ENCODE results near the gene GARIN5B. TPM values are rescaled to one million over a fixed set of nuclear protein-coding genes. Genes with fewer than 3 reads are reported as not detected.
A peak's percentile ranks its signal among the peaks of the same experiment; 100 is the strongest.

The GARIN5B gene
- polyA plus RNA-seq, 2 of the 4 experiments (the other 2 are of a cell fraction), result 0.05 TPM; not detected in 1

DNA sequence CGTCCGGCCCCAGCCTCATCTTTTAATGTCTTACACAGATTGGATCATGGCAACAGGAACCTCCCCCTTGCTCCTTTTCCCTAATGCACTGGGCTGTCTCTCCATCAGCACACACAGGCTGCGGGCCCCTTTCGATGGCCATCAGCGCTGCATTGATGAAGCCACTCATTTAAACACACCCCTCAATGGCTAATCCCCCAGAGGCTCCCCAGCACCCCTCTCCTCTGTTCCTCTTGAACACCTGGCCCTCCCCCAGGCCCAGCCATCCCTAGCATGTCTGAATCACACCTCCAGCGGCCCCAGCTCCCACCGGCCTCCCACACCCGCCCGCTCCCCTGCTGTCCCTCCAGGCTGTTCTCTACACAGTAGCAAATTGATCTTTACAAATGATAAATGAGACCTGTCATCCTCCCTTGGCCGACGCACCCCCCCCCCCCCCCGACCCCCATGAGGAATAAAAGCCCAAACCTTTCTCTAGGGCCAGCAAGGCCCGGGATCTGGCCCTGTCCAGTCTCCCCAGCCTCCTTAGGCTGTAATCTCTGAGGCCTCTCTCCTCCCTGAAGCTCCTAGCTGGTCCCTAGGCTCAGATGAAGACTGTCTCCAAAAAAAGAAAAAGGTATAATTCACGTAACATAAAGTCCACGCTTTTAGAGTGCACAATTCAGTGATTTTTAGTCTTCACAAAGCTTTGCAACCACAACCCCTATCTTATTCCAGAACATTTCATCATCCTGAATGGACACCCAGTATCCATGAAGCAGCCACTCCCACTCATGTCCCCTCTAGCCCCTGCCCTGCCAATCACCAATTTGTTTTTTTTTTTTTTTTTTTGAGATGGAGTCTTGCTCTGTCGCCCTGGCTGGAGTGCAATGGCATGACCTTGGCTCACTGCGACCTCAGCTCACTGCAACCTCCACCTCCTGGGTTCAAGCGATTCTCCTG is 30.0 kb upstream of the GARIN5B start:
- 85% methylated on average over 17 of the region's 18 CpGs for WGBS (ENCODE audit: missing lambda C conversion rate)
- DNase-seq (ENCODE audit: low read depth in 1 of 2, low spot score in 1 of 2) (no peak), FAIRE-seq (no peak), ATAC-seq (peak; percentile 22 to 26; a peak in 4 of 6 replicates)
- no peak overlapping the region for H3K4me3 ChIP-seq
- peak overlapping the region in 1 of 2 experiments; percentile 52; a peak in 3 of 6 replicates for H3K27ac ChIP-seq
- ChIA-PET POLR2A (interaction anchor here (0.7 to 3.4 kb wide), 5 partner anchors 9 to 206 kb away, joined by 3 to 26 read pairs (median 6); partner anchors contain the start of genes FIZ1, ISOC2 and UBE2S), CTCF (interaction anchor here (0.6 to 7.0 kb wide), 14 partner anchors 9 to 252 kb away, joined by 3 to 38 read pairs (median 5); partner anchors contain the start of gene TMEM238)
- H3K4me2 ChIP-seq, result no peak overlapping the region
- peaks cover 54% of the 10 kb centered on the region for H3K4me1 ChIP-seq
- H3K9me3 ChIP-seq, result no peaks in the 10 kb centered on the region
- TF ChIP-seq GATA3 (IDR thresholded peaks at IDR 0.05; ENCODE audit: borderline replicate concordance), result no peak; the same call in 1 of the 2 replicates
- TF ChIP-seq CEBPB (IDR thresholded peaks at IDR 0.05), result no peak
- no peak for TF ChIP-seq RFX5 (IDR thresholded peaks at IDR 0.05)
- TF ChIP-seq RNF2 (IDR thresholded peaks at IDR 0.05; ENCODE audit: borderline replicate concordance, low read depth), result no peak
- no peak for TF ChIP-seq HES2 (IDR thresholded peaks at IDR 0.05)
- no peak for TF ChIP-seq ZNF302 (CRISPR knock-in tag; IDR thresholded peaks at IDR 0.05)
- TF ChIP-seq, protein P1, sequence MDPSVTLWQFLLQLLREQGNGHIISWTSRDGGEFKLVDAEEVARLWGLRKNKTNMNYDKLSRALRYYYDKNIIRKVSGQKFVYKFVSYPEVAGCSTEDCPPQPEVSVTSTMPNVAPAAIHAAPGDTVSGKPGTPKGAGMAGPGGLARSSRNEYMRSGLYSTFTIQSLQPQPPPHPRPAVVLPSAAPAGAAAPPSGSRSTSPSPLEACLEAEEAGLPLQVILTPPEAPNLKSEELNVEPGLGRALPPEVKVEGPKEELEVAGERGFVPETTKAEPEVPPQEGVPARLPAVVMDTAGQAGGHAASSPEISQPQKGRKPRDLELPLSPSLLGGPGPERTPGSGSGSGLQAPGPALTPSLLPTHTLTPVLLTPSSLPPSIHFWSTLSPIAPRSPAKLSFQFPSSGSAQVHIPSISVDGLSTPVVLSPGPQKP (IDR thresholded peaks at IDR 0.05; ENCODE audit: low read depth, low read length), result no peak
- TF ChIP-seq EHMT2 (IDR thresholded peaks at IDR 0.05; ENCODE audit: low read depth), result no peak
- no peak for TF ChIP-seq RCOR1 (IDR thresholded peaks at IDR 0.05; ENCODE audit: low read depth, low read length)

DNA sequence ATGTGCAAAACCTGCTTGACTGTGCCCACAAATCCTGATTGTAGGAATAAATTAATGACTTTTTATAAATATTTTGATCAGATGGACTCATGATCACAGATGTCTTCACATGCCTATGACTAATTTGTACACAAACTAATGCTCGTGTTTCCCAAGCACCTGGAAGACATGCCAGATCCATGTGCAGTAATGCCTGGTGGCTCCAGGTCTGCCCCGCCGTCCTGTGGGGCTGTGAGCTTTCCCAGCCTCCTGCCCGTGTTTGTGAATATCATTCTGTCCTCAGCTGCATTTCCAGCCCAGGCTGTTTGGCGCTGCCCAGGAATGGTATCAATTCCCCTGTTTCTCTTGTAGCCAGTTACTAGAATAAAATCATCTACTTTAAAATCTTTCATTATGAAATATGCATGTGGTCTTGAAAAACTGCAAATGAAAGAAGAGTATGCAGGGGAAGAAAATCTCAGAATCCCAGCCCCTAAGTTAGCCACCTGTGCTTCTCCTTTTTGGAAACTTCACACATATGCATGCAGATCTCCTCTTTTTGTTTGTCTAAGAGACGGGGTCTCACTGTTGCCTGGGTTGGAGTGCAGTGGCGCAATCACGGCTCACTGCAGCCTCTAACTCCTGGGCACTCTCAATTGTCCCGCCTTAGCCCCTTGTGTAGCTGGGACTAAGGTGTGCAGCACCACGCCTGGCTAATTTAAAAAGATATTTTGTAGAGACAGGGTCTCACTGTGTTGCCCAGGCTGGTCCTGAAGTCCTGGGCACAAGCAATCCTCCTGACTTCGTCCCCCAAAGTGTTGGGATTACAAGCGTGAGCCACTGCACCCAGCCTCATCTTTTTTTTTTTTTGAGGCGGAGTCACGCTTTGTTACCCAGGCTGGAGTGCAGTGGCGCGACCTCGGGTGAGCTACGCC is 28.9 kb upstream of the GARIN5B start:
- H3K4me3 ChIP-seq, result no peak overlapping the region
- no peak for FAIRE-seq
- WGBS (ENCODE audit: missing lambda C conversion rate), result 80% methylated on average over 18 of the region's 18 CpGs
- H3K9me3 ChIP-seq, result no peaks in the 10 kb centered on the region
- H3K27ac ChIP-seq, result peak overlapping the region in 1 of 2 experiments; percentile 19; a peak in 3 of 6 replicates
- CTCF ChIA-PET, result interaction anchor here (1.0 to 7.0 kb wide), 6 partner anchors 9 to 104 kb away, joined by 3 to 38 read pairs (median 4); no protein-coding TSS in a partner anchor
- peak; percentile 6 to 27; a peak in 3 of 6 replicates for ATAC-seq
- no peak for DNase-seq (ENCODE audit: low read depth in 1 of 2, low spot score in 1 of 2)
- 0 out of 3 replicates have a peak overlapping the region, but pooled peaks have one; percentile 4 for H3K4me2 ChIP-seq
- POLR2A ChIA-PET, result interaction anchor here (1.2 to 6.5 kb wide), 3 partner anchors 15 to 275 kb away, joined by 4 to 55 read pairs (median 26); partner anchors contain the start of genes PPP1R12C and UBE2S
- peaks cover 61% of the 10 kb centered on the region for H3K4me1 ChIP-seq
- TF ChIP-seq, protein P2, sequence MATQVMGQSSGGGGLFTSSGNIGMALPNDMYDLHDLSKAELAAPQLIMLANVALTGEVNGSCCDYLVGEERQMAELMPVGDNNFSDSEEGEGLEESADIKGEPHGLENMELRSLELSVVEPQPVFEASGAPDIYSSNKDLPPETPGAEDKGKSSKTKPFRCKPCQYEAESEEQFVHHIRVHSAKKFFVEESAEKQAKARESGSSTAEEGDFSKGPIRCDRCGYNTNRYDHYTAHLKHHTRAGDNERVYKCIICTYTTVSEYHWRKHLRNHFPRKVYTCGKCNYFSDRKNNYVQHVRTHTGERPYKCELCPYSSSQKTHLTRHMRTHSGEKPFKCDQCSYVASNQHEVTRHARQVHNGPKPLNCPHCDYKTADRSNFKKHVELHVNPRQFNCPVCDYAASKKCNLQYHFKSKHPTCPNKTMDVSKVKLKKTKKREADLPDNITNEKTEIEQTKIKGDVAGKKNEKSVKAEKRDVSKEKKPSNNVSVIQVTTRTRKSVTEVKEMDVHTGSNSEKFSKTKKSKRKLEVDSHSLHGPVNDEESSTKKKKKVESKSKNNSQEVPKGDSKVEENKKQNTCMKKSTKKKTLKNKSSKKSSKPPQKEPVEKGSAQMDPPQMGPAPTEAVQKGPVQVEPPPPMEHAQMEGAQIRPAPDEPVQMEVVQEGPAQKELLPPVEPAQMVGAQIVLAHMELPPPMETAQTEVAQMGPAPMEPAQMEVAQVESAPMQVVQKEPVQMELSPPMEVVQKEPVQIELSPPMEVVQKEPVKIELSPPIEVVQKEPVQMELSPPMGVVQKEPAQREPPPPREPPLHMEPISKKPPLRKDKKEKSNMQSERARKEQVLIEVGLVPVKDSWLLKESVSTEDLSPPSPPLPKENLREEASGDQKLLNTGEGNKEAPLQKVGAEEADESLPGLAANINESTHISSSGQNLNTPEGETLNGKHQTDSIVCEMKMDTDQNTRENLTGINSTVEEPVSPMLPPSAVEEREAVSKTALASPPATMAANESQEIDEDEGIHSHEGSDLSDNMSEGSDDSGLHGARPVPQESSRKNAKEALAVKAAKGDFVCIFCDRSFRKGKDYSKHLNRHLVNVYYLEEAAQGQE (IDR thresholded peaks at IDR 0.05), result no peak
- TF ChIP-seq KDM1A (IDR thresholded peaks at IDR 0.05; ENCODE audit: low read depth) (no peak), GATA3 (IDR thresholded peaks at IDR 0.05; ENCODE audit: borderline replicate concordance) (no peak), HOXB13 (CRISPR knock-in tag; IDR thresholded peaks at IDR 0.05; ENCODE audit: low read depth) (no peak), HOXA7 (CRISPR knock-in tag; IDR thresholded peaks at IDR 0.05) (no peak), PHF8 (IDR thresholded peaks at IDR 0.05; ENCODE audit: borderline replicate concordance, low read depth) (no peak), SREBF2 (IDR thresholded peaks at IDR 0.05) (no peak), RNF2 (IDR thresholded peaks at IDR 0.05; ENCODE audit: borderline replicate concordance, low read depth) (no peak), RFX5 (IDR thresholded peaks at IDR 0.05) (no peak), RAD21 (conservative IDR thresholded peaks at IDR 0.05 in 1 of 2, IDR thresholded peaks at IDR 0.05 in 1 of 2) (no peak), MAZ (IDR thresholded peaks at IDR 0.05; ENCODE audit: borderline replicate concordance, low read depth, low read length) (no peak), ZC3H11A (IDR thresholded peaks at IDR 0.05) (no peak), MAX (IDR thresholded peaks at IDR 0.05) (peak; percentile 17; the same call in 1 of the 2 replicates), EP300 (IDR thresholded peaks at IDR 0.05) (no peak), CBX2 (IDR thresholded peaks at IDR 0.05; ENCODE audit: borderline replicate concordance, low read depth) (no peak), ESRRA (IDR thresholded peaks at IDR 0.05; ENCODE audit: borderline replicate concordance, low read length) (no peak)
- TF ChIP-seq, protein P3, sequence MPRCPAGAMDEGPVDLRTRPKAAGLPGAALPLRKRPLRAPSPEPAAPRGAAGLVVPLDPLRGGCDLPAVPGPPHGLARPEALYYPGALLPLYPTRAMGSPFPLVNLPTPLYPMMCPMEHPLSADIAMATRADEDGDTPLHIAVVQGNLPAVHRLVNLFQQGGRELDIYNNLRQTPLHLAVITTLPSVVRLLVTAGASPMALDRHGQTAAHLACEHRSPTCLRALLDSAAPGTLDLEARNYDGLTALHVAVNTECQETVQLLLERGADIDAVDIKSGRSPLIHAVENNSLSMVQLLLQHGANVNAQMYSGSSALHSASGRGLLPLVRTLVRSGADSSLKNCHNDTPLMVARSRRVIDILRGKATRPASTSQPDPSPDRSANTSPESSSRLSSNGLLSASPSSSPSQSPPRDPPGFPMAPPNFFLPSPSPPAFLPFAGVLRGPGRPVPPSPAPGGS (IDR thresholded peaks at IDR 0.05), result 0 out of 3 replicates have a peak, but pooled peaks have one; percentile 28
- TF ChIP-seq, protein P4, sequence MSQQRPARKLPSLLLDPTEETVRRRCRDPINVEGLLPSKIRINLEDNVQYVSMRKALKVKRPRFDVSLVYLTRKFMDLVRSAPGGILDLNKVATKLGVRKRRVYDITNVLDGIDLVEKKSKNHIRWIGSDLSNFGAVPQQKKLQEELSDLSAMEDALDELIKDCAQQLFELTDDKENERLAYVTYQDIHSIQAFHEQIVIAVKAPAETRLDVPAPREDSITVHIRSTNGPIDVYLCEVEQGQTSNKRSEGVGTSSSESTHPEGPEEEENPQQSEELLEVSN (IDR thresholded peaks at IDR 0.05; ENCODE audit: borderline replicate concordance, low read depth), result no peak

Data from A549 (cell line).